OCI-LY3 (cell line): ENCODE data around the gene HUS1B.

ENCODE experiments used
- H2AFZ ChIP-seq: fragments of 200-600, 300-600 bp; shearing (Covaris generic); 2 replicates; pipeline ENCODE4 v1.6.0; 2014; ENCODE audit warnings: antibody characterized with exemption, low read depth, low read length
- H3K27ac ChIP-seq: fragments of 200-600, 300-600 bp; sonication (generic); 2 replicates; pipeline ENCODE4 v1.5.1; 2014; ENCODE audit warnings: mild to moderate bottlenecking, low read length, moderate library complexity, mixed read lengths
- H3K27me3 ChIP-seq: fragments of 200-600, 300-600 bp; sonication (generic); 2 replicates; pipeline ENCODE4 v1.6.1; 2014; ENCODE audit warnings: low read depth, low read length, mixed read lengths
- H3K36me3 ChIP-seq: fragments of 200-600, 300-600 bp; sonication (generic); replicated peaks from 2 replicates; pipeline ENCODE3; 2014; ENCODE audit warnings: low read depth, low read length, mixed read lengths
- H3K4me1 ChIP-seq: fragments of 300-600, 200-600 bp; sonication (generic); 2 replicates; pipeline ENCODE4 v1.6.1; 2014; ENCODE audit warnings: low read length, mixed read lengths
- H3K4me2 ChIP-seq: fragments of 200-600, 300-600 bp; sonication (generic); 2 replicates; pipeline ENCODE4 v1.6.1; 2014; ENCODE audit warnings: low read length, mixed read lengths
- H3K4me3 ChIP-seq: fragments of 300-600, 200-600 bp; sonication (generic); 2 replicates; pipeline ENCODE4 v1.5.1; 2014; ENCODE audit warnings: antibody characterized with exemption, mild to moderate bottlenecking, low read length, moderate library complexity
- H3K79me2 ChIP-seq: fragments of 300-600, 200-600 bp; shearing (Covaris generic); 2 replicates; pipeline ENCODE4 v1.6.1; 2014; ENCODE audit warnings: mild to moderate bottlenecking, low read length, mixed read lengths
- H3K9ac ChIP-seq: fragments of 300-600, 200-600 bp; shearing (Covaris generic); 2 replicates; pipeline ENCODE4 v1.6.0; 2014; ENCODE audit warnings: mild to moderate bottlenecking, low read length, moderate library complexity
- H3K9me3 ChIP-seq: fragments of 200-600, 300-600 bp; shearing (Covaris generic); 2 replicates; pipeline ENCODE4 v1.6.1; 2014; ENCODE audit warnings: low read length, mixed read lengths; ENCODE audit not compliant: insufficient read depth
- H4K20me1 ChIP-seq: fragments of 200-600, 300-600 bp; sonication (generic); 2 replicates; pipeline ENCODE4 v1.6.1; 2016; ENCODE audit warnings: low read length, mixed read lengths; ENCODE audit not compliant: insufficient read depth
- CTCF ChIP-seq: fragments of 200-600, 300-600 bp; sonication (generic); IDR thresholded peaks from 2 replicates; pipeline ENCODE4 v1.5.1; 2014; ENCODE audit warnings: antibody characterized with exemption, low read length, low read depth
- EZH2phosphoT487 ChIP-seq: fragments of 200-600 bp; shearing (Covaris generic); IDR thresholded peaks from 2 replicates; pipeline ENCODE4 v1.6.1; 2018; ENCODE audit warnings: antibody characterized with exemption, mixed run types, low read depth

Gene HUS1B

GRCh38 chr6:635233-635632 is 21.7 kb downstream of the HUS1B start:
- H3K27ac ChIP-seq: no peak overlapping the region
- peaks cover 4% of the 10 kb centered on the region for H3K36me3 ChIP-seq
- H4K20me1 ChIP-seq: no peaks in the 10 kb centered on the region
- no peak overlapping the region for H3K4me3 ChIP-seq
- TF ChIP-seq CTCF: no peak
- TF ChIP-seq EZH2phosphoT487: no peak
- no peak overlapping the region for H3K9ac ChIP-seq
- peaks cover 3% of the 10 kb centered on the region; the same call in 1 of the 2 replicates for H3K79me2 ChIP-seq
- H3K9me3 ChIP-seq: no peaks in the 10 kb centered on the region
- H3K4me1 ChIP-seq: peaks cover 47% of the 10 kb centered on the region
- H3K27me3 ChIP-seq: no peaks in the 10 kb centered on the region
- H3K4me2 ChIP-seq: no peak overlapping the region
- H2AFZ ChIP-seq: no peak overlapping the region

- H3K4me1 ChIP-seq: peaks cover 60% of the 10 kb centered on the region
- no peaks in the 10 kb centered on the region for H3K9me3 ChIP-seq
- peak overlapping the region; percentile 27; the same call in 1 of the 2 replicates for H3K4me2 ChIP-seq
- no peaks in the 10 kb centered on the region for H4K20me1 ChIP-seq
- no peaks in the 10 kb centered on the region for H3K27me3 ChIP-seq
- no peak overlapping the region for H3K9ac ChIP-seq
- peaks cover 3% of the 10 kb centered on the region; the same call in 1 of the 2 replicates for H3K79me2 ChIP-seq
- H3K36me3 ChIP-seq: peaks cover 9% of the 10 kb centered on the region
- no peak overlapping the region for H3K27ac ChIP-seq
- no peak overlapping the region for H2AFZ ChIP-seq
- TF ChIP-seq EZH2phosphoT487 (no peak), CTCF (no peak)
- no peak overlapping the region for H3K4me3 ChIP-seq
Measured at GRCh38 chr6:633611-634010, 23.3 kb downstream of the HUS1B start.

- Histone ChIP-seq H3K27ac (peak overlapping the region; percentile 48), H3K9me3 (no peaks in the 10 kb centered on the region), H3K4me3 (no peak overlapping the region), H3K27me3 (no peaks in the 10 kb centered on the region), H3K36me3 (peaks cover 12% of the 10 kb centered on the region), H3K4me2 (peak overlapping the region; percentile 35), H3K9ac (no peak overlapping the region), H2AFZ (no peak overlapping the region), H3K79me2 (no peaks in the 10 kb centered on the region), H4K20me1 (no peaks in the 10 kb centered on the region), H3K4me1 (peaks cover 60% of the 10 kb centered on the region)
- no peak for TF ChIP-seq EZH2phosphoT487
- TF ChIP-seq CTCF: no peak
Measured at GRCh38 chr6:628766-629165, 28.1 kb downstream of the HUS1B start.

- H3K79me2 ChIP-seq: no peaks in the 10 kb centered on the region
- no peak overlapping the region for H3K9ac ChIP-seq
- H3K27ac ChIP-seq: no peak overlapping the region
- no peak overlapping the region for H3K4me3 ChIP-seq
- H4K20me1 ChIP-seq: no peaks in the 10 kb centered on the region
- H3K27me3 ChIP-seq: no peaks in the 10 kb centered on the region
- peaks cover 12% of the 10 kb centered on the region for H3K36me3 ChIP-seq
- TF ChIP-seq CTCF (no peak), EZH2phosphoT487 (no peak)
- no peak overlapping the region for H2AFZ ChIP-seq
- peaks cover 40% of the 10 kb centered on the region for H3K4me1 ChIP-seq
- peak overlapping the region; percentile 42; the same call in 1 of the 2 replicates for H3K4me2 ChIP-seq
- H3K9me3 ChIP-seq: no peaks in the 10 kb centered on the region
Measured at GRCh38 chr6:626236-626635, 30.7 kb downstream of the HUS1B start.
